Measurements from ENCODE around the gene N4BP2. TPM values are rescaled to one million over a fixed set of nuclear protein-coding genes. Genes with fewer than 3 reads are reported as not detected.
"Not testable (repeated sequence)": the region's sequence is repeated elsewhere in the genome, so short reads cannot be mapped to it uniquely, and the experiment has no call there.

N4BP2 gene
- total RNA-seq, 1 experiment from 2014 or later: 8.5 TPM

DNA sequence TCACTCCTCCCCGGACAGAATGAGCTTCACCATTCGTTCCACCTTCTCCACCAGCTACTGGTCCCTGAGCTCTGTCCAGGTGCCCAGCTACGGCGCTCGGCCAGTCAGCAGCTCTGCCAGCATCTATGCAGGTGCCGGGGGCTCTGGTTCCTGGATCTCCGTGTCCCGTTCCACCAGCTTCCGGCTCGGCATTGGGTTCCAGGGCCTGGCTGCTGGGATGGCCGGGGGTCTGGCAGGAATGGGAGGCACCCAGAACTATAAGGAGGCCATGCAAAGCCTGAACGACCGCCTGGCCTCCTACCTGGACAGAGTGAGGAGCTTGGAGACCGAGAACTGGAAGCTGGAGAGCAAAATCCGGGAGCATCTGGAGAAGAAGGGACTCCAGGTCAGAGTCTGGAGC lies 36.4 kb upstream of the N4BP2 start:
- Histone ChIP-seq H3K4me1 (ENCODE audit: control insufficient read depth, insufficient read depth, low read length) (no peaks in the 10 kb centered on the region), H3K36me3 (ENCODE audit: control insufficient read depth, insufficient read depth, low read length) (no peaks in the 10 kb centered on the region), H3K27ac (ENCODE audit: low read length) (no peak overlapping the region), H3K9me3 (ENCODE audit: control insufficient read depth, insufficient read depth, low read depth, low read length) (no peaks in the 10 kb centered on the region), H3K27me3 (ENCODE audit: control insufficient read depth, insufficient read depth, low read length) (no peaks in the 10 kb centered on the region), H3K4me3 (ENCODE audit: low read depth in 2 of 2, low read length in 2 of 2) (no peak overlapping the region)
- TF ChIP-seq TCF7L2 (IDR thresholded peaks at IDR 0.05; ENCODE audit: low read depth, low read length) (no peak), SIN3A (IDR thresholded peaks at IDR 0.05; ENCODE audit: borderline replicate concordance, insufficient read depth, low read depth, low read length) (no peak), POLR2AphosphoS5 (IDR thresholded peaks at IDR 0.05; ENCODE audit: low read depth, low read length) (no peak)
- TF ChIP-seq, protein P1, sequence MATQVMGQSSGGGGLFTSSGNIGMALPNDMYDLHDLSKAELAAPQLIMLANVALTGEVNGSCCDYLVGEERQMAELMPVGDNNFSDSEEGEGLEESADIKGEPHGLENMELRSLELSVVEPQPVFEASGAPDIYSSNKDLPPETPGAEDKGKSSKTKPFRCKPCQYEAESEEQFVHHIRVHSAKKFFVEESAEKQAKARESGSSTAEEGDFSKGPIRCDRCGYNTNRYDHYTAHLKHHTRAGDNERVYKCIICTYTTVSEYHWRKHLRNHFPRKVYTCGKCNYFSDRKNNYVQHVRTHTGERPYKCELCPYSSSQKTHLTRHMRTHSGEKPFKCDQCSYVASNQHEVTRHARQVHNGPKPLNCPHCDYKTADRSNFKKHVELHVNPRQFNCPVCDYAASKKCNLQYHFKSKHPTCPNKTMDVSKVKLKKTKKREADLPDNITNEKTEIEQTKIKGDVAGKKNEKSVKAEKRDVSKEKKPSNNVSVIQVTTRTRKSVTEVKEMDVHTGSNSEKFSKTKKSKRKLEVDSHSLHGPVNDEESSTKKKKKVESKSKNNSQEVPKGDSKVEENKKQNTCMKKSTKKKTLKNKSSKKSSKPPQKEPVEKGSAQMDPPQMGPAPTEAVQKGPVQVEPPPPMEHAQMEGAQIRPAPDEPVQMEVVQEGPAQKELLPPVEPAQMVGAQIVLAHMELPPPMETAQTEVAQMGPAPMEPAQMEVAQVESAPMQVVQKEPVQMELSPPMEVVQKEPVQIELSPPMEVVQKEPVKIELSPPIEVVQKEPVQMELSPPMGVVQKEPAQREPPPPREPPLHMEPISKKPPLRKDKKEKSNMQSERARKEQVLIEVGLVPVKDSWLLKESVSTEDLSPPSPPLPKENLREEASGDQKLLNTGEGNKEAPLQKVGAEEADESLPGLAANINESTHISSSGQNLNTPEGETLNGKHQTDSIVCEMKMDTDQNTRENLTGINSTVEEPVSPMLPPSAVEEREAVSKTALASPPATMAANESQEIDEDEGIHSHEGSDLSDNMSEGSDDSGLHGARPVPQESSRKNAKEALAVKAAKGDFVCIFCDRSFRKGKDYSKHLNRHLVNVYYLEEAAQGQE (IDR thresholded peaks at IDR 0.05; ENCODE audit: insufficient read depth in 1 of 2, low read depth in 2 of 2, low read length in 1 of 2): no peak
- TF ChIP-seq, protein P2, sequence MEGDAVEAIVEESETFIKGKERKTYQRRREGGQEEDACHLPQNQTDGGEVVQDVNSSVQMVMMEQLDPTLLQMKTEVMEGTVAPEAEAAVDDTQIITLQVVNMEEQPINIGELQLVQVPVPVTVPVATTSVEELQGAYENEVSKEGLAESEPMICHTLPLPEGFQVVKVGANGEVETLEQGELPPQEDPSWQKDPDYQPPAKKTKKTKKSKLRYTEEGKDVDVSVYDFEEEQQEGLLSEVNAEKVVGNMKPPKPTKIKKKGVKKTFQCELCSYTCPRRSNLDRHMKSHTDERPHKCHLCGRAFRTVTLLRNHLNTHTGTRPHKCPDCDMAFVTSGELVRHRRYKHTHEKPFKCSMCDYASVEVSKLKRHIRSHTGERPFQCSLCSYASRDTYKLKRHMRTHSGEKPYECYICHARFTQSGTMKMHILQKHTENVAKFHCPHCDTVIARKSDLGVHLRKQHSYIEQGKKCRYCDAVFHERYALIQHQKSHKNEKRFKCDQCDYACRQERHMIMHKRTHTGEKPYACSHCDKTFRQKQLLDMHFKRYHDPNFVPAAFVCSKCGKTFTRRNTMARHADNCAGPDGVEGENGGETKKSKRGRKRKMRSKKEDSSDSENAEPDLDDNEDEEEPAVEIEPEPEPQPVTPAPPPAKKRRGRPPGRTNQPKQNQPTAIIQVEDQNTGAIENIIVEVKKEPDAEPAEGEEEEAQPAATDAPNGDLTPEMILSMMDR (IDR thresholded peaks at IDR 0.05): no peak
- intact Hi-C loops (cut with micrococcal nuclease; ENCODE audit: unreplicated experiment) (no loop called here), in situ Hi-C loops (cut with HindIII; ENCODE audit: low pct_unique_long_range_greater_than_20kb, low sequenced_read_pairs) (no loop called here)
- ChIA-PET POLR2A (interaction anchor here (0.6 kb wide), 1 partner anchor 34 kb away, joined by 8 read pairs; no protein-coding TSS in a partner anchor), CTCF (no interaction called here)
- BruUV-seq (replicated peaks): no TSS peak
- DNase-seq (ENCODE audit: low read depth, low spot score) (no peak), ATAC-seq (no peak)

GRCh38 chr4:40021116-40021515 lies 35.5 kb upstream of the N4BP2 start:
- H3K9me3 ChIP-seq (ENCODE audit: control insufficient read depth, insufficient read depth, low read depth, low read length); POLR2A ChIA-PET; DNase-seq (ENCODE audit: low read depth, low spot score); intact Hi-C loops (cut with micrococcal nuclease; ENCODE audit: unreplicated experiment); H3K4me1 ChIP-seq (ENCODE audit: control insufficient read depth, insufficient read depth, low read length); H3K27ac ChIP-seq (ENCODE audit: low read length); ATAC-seq; in situ Hi-C loops (cut with HindIII; ENCODE audit: low pct_unique_long_range_greater_than_20kb, low sequenced_read_pairs); CTCF ChIA-PET; H3K4me3 ChIP-seq (ENCODE audit: low read depth in 2 of 2, low read length in 2 of 2); H3K36me3 ChIP-seq (ENCODE audit: control insufficient read depth, insufficient read depth, low read length); BruUV-seq (replicated peaks); H3K27me3 ChIP-seq (ENCODE audit: control insufficient read depth, insufficient read depth, low read length): not testable (repeated sequence)

- CTCF ChIA-PET; H3K36me3 ChIP-seq (ENCODE audit: control insufficient read depth, insufficient read depth, low read length); H3K4me3 ChIP-seq (ENCODE audit: low read depth in 2 of 2, low read length in 2 of 2); H3K9me3 ChIP-seq (ENCODE audit: control insufficient read depth, insufficient read depth, low read depth, low read length); H3K27ac ChIP-seq (ENCODE audit: low read length); DNase-seq (ENCODE audit: low read depth, low spot score); in situ Hi-C loops (cut with HindIII; ENCODE audit: low pct_unique_long_range_greater_than_20kb, low sequenced_read_pairs); intact Hi-C loops (cut with micrococcal nuclease; ENCODE audit: unreplicated experiment); ATAC-seq; H3K27me3 ChIP-seq (ENCODE audit: control insufficient read depth, insufficient read depth, low read length); H3K4me1 ChIP-seq (ENCODE audit: control insufficient read depth, insufficient read depth, low read length); POLR2A ChIA-PET; BruUV-seq (replicated peaks): not testable (repeated sequence)
These were observed 32.6 kb upstream of the N4BP2 start for GRCh38 chr4:40024049-40024448.
